GM20000 (cell line): ENCODE results near the gene CDKAL1.

ENCODE experiments used
- DNase-seq: peaks from one replicate; pipeline ENCODE4 v3.0.0; 2012; ENCODE audit warnings: low spot score
- CTCF ChIP-seq: IDR thresholded peaks from 2 replicates; pipeline ENCODE4 v1.5.1; 2012; ENCODE audit warnings: mild to moderate bottlenecking, control low read depth; ENCODE audit errors: extremely low read depth, missing control alignments

CDKAL1 gene

GRCh38 chr6:20985821-20986220 lies 451.6 kb downstream of the CDKAL1 start:
- no peak for DNase-seq
- TF ChIP-seq CTCF: no peak

- TF ChIP-seq CTCF: no peak
- no peak for DNase-seq
Measured at GRCh38 chr6:20991910-20992309, 457.7 kb downstream of the CDKAL1 start.

GRCh38 chr6:20996099-20996498 lies 461.8 kb downstream of the CDKAL1 start:
- no peak for TF ChIP-seq CTCF
- DNase-seq: no peak

GRCh38 chr6:20997143-20997769 lies 463.0 kb downstream of the CDKAL1 start:
- no peak for DNase-seq
- no peak for TF ChIP-seq CTCF

- no peak for DNase-seq
Measured at GRCh38 chr6:20997770-20998147, 463.5 kb downstream of the CDKAL1 start.

GRCh38 chr6:20998748-20999448 lies 464.6 kb downstream of the CDKAL1 start:
- peak; percentile 14 for DNase-seq
- no peak for TF ChIP-seq CTCF

More at GRCh38 chr6:20997770-20998147, 463.5 kb downstream of the CDKAL1 start:
- TF ChIP-seq CTCF: no peak

- TF ChIP-seq CTCF: no peak
- DNase-seq: no peak
Measured at GRCh38 chr6:21000331-21000801, 466.1 kb downstream of the CDKAL1 start.
